ENCODE data around the gene SMC2.

SMC2 gene

GRCh38 chr9:104092875-104093600 is 1.1 kb upstream of the SMC2 start:
- in situ Hi-C loops (cut with MboI; ENCODE audit: low sequenced_read_pairs, unreplicated experiment), result no loop called here
- DNase-seq (ENCODE audit: low spot score), result peak; percentile 7
- TF ChIP-seq CTCF (IDR thresholded peaks at IDR 0.05; ENCODE audit: borderline replicate concordance, control extremely low read depth, extremely low read depth, insufficient read depth, missing control alignments), result no peak

DNA sequence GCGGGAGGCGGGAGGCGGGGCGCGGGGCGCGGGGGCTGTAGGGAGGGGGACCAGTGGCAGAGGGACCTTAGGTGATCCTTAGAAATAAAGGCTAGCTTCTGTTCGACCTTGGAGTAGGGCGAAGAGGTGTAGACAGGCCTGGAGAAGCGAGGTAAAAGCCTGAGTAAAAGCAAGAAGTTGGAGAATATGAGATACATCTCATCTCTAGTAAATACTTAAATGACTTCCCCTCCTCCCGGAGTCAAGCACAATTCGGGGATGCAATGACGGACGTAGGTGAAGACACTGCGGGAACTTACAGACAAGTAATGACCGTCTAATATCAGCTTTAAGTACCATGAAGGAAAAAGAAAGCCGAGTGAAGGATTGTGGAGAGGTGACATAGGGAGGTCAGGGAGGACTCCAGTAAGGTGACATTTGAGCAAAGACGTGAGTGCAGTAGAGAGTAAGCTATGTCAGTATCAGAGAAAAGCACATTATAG is 466 bp downstream of the SMC2 start:
- TF ChIP-seq CTCF (IDR thresholded peaks at IDR 0.05; ENCODE audit: borderline replicate concordance, control extremely low read depth, extremely low read depth, insufficient read depth, missing control alignments), result no peak
- DNase-seq (ENCODE audit: low spot score), result peak; percentile 6

DNA sequence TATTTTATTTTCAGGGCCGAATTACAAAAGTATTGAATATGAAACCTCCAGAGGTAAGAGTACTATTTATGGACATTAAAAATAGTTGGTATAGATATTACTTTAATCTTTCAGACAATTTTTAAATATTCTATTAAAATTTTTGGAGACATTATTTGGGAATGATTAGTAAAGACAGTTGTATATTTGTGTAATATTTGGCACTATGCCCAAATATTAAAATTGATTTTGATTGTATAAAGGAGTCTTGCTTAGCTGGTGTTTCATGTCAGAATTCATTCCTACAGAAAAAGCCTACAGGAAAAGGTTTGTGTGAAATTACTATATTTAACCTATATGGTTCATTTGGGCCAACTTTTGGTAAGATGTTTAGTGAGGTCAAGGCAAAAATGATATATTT is 5.5 kb downstream of the SMC2 start:
- no peak for TF ChIP-seq CTCF (IDR thresholded peaks at IDR 0.05; ENCODE audit: borderline replicate concordance, control extremely low read depth, extremely low read depth, insufficient read depth, missing control alignments)
- in situ Hi-C loops (cut with MboI; ENCODE audit: low sequenced_read_pairs, unreplicated experiment), result no loop called here
- DNase-seq (ENCODE audit: low spot score), result no peak

More for the DNA sequence above, 466 bp downstream of the SMC2 start:
- in situ Hi-C loops (cut with MboI; ENCODE audit: low sequenced_read_pairs, unreplicated experiment), result no loop called here

DNA sequence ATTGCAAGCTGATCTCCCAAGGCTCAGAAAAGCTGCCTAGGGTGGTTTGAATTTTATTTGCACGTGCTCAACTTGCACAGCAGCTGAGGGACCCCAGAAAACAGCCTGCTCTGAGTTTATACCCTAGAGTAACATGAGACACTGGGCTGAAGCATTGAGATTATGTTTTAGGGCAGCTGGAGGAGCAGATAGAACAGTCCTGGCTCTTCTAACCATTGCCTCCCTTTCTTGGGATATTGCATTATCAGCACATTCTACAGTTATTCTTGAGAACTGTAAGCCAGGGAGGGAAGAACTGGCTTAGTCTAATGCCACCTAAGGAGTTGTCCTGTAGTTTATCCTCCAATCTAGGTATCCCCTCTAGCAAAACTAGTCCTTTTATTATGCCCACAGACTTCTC is 10.3 kb downstream of the SMC2 start:
- in situ Hi-C loops (cut with MboI; ENCODE audit: low sequenced_read_pairs, unreplicated experiment), result no loop called here
- DNase-seq (ENCODE audit: low spot score), result no peak
- no peak for TF ChIP-seq CTCF (IDR thresholded peaks at IDR 0.05; ENCODE audit: borderline replicate concordance, control extremely low read depth, extremely low read depth, insufficient read depth, missing control alignments)

GRCh38 chr9:104107799-104108198 is 13.7 kb downstream of the SMC2 start:
- in situ Hi-C loops (cut with MboI; ENCODE audit: low sequenced_read_pairs, unreplicated experiment), result no loop called here
- DNase-seq (ENCODE audit: low spot score), result no peak
- TF ChIP-seq CTCF (IDR thresholded peaks at IDR 0.05; ENCODE audit: borderline replicate concordance, control extremely low read depth, extremely low read depth, insufficient read depth, missing control alignments), result no peak

- no peak for DNase-seq (ENCODE audit: low spot score)
- in situ Hi-C loops (cut with MboI; ENCODE audit: low sequenced_read_pairs, unreplicated experiment), result no loop called here
- TF ChIP-seq CTCF (IDR thresholded peaks at IDR 0.05; ENCODE audit: borderline replicate concordance, control extremely low read depth, extremely low read depth, insufficient read depth, missing control alignments), result no peak
Observed at GRCh38 chr9:104108315-104108714, 14.2 kb downstream of the SMC2 start.
